ENCODE results near the gene MAP3K2.

- no peak for TF ChIP-seq CTCF (IDR thresholded peaks at IDR 0.05; ENCODE audit: low read depth, low read length, missing input control)
- TF ChIP-seq MAX (IDR thresholded peaks at IDR 0.05): no peak
- no peak for TF ChIP-seq GABPA (IDR thresholded peaks at IDR 0.05 in 1 of 2, conservative IDR thresholded peaks at IDR 0.05 in 1 of 2)
- no peak for TF ChIP-seq YY1 (IDR thresholded peaks at IDR 0.05)
- no peak for TF ChIP-seq TAF1 (conservative IDR thresholded peaks at IDR 0.05)
- TF ChIP-seq JUND (IDR thresholded peaks at IDR 0.05): no peak
- no peak for TF ChIP-seq ATF3 (IDR thresholded peaks at IDR 0.05)
- TF ChIP-seq REST (IDR thresholded peaks at IDR 0.05): no peak
- no peak for TF ChIP-seq EGR1 (IDR thresholded peaks at IDR 0.05; ENCODE audit: low read depth in 2 of 2)
- TF ChIP-seq SP1 (IDR thresholded peaks at IDR 0.05): no peak
- TF ChIP-seq FOXA1 (IDR thresholded peaks at IDR 0.05): no peak
- no peak for TF ChIP-seq RAD21 (IDR thresholded peaks at IDR 0.05)
These were observed 12.7 kb upstream of the MAP3K2 start for GRCh38 chr2:127400533-127400896.

Measured in liver (tissue), 3 donors.